ENCODE results near the gene RNF34.
A peak's percentile ranks its signal among the peaks of the same experiment; 100 is the strongest.

Gene RNF34

DNA sequence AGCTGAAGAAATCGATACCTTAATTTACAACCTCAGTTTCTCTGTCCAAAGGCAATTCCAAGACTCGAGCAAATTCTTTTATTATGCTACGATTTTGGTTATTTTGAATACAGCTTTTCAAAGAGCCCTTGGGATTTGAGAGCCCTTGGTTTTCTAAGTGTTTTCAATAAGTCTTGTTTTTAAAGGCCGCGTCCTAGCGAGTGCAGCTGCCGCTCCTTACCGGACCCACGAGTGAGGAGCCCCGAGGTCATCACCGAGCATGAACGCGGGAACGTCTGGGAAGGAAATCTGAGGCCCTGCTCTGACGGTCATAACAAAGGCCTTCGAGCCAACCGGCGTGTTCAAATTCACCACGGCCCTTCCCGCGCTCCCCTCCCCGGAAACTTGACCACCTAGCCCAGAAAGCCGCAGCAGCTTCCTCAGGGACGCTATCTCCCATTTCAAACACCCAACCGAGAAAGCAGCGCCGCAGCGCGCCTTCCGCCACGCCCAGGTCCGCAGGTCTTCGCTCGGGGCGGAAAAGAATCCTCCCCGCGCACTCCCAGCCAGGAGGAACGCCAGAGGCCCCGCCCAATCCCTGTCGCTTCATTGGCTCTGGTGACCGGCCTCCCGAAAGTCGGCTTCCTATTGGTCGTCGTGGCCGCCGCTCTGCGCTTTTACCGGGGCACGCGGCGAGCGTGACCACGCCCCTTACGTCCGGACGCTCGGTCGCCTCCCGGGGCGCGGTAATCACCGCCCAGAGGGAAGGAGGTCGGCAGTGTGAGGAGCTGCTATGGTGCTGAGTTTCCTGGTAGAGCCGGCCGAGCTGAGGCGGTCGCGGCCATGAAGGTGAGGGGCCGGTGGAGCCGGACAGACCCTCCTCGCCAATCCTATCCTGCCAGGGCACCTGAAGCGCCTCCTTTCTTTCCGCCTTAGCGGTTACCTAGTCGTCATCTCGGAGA is at the start of gene RNF34:
TSS of gene RNF34 (plus strand) at position 728 of the 941 bp plus-strand sequence. CDS start at position 823, 95 bp downstream.
- peak within 1 kb of the TSS; percentile 89 for H3K4me3 ChIP-seq (ENCODE audit: low read length)
- peak; percentile 97 for DNase-seq (ENCODE audit: low read depth)
- no peak; the same call in 1 of the 2 replicates for TF ChIP-seq CTCF (conservative IDR thresholded peaks at IDR 0.05; ENCODE audit: low read length)

- DNase-seq (ENCODE audit: low read depth): peak; percentile 99
- TF ChIP-seq CTCF (conservative IDR thresholded peaks at IDR 0.05; ENCODE audit: low read length): no peak
- H3K4me3 ChIP-seq (ENCODE audit: low read length): peak within 1 kb of the TSS; percentile 80
These were observed 47.9 kb upstream of the RNF34 start, which contains the start of gene ANAPC5 for GRCh38 chr12:121351820-121352681. Gene ANAPC5 (minus strand): TSS chr12:121352411. CDS start chr12:121352340, 71 bp downstream.

DNA sequence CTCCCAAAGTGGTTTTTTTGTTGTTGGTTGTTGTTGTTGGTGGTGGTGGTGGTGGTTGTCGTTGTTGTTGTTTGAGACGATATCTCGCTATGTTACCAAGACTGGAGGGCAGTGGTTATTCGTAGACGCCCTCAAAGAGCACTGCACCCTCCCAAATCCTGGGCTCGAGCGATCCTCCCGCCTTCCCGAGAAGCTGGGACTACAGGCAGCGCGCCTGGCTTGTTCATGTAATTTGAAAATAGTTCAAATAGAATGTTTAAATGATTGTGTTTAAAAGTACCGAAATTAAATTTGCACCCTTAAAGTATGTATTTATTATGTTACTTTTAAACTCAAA is 47.3 kb upstream of the RNF34 start:
- no peak for DNase-seq (ENCODE audit: low read depth)
- H3K4me3 ChIP-seq (ENCODE audit: low read length): peak overlapping the region; percentile 80
- TF ChIP-seq CTCF (conservative IDR thresholded peaks at IDR 0.05; ENCODE audit: low read length): no peak

GRCh38 chr12:121355818-121356217 is 44.1 kb upstream of the RNF34 start:
- DNase-seq (ENCODE audit: low read depth): no peak

DNA sequence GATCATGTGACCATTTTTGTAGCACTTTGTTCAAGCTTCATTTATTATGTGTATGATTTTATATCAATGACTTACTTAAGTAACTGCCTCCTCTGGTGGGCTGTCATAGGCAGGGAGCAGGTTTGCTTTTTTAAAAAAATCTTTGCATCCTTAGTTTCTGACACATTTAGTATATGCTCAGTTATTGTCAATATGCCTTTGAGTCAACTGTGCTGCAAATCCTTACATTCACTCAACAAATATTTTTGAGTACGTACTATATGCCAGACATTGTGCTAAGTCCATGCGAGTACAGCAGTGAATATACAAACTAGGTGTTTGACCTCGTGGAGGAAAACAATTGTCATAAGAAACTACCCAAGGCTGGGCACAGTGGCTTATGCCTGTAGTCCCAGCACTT is 43.3 kb upstream of the RNF34 start:
- DNase-seq (ENCODE audit: low read depth): no peak
- TF ChIP-seq CTCF (conservative IDR thresholded peaks at IDR 0.05; ENCODE audit: low read length): no peak
- H3K4me3 ChIP-seq (ENCODE audit: low read length): no peak overlapping the region

More at GRCh38 chr12:121355818-121356217, 44.1 kb upstream of the RNF34 start:
- no peak for TF ChIP-seq CTCF (conservative IDR thresholded peaks at IDR 0.05; ENCODE audit: low read length)
- H3K4me3 ChIP-seq (ENCODE audit: low read length): no peak overlapping the region

- H3K4me3 ChIP-seq (ENCODE audit: low read length): no peak overlapping the region
- TF ChIP-seq CTCF (conservative IDR thresholded peaks at IDR 0.05; ENCODE audit: low read length): no peak
These were observed 42.6 kb upstream of the RNF34 start for GRCh38 chr12:121357331-121357730.

More at GRCh38 chr12:121357331-121357730, 42.6 kb upstream of the RNF34 start:
- DNase-seq (ENCODE audit: low read depth): no peak
